SKM-1 treated with dmso at 0.1 percent for 144 hours (cell line): ENCODE results near the gene MAD2L1.
"Not testable (repeated sequence)": the region's sequence is repeated elsewhere in the genome, so short reads cannot be mapped to it uniquely, and the experiment has no call there.

Source experiments
- DNase-seq: peaks from one replicate; lab custom pipeline; 2025; ENCODE audit not compliant: unreplicated experiment; lab: John Stamatoyannopoulos, UW

Gene MAD2L1

GRCh38 chr4:120066517-120067340 lies at the start of gene MAD2L1:
Gene MAD2L1, minus strand, starts transcription at chr4:120066848. Its CDS starts 114 bp downstream, at chr4:120066734.
- DNase-seq: peak; percentile 97

- DNase-seq: no peak
Measured at GRCh38 chr4:120111745-120112144, 45.1 kb upstream of the MAD2L1 start.

GRCh38 chr4:120109406-120109805 lies 42.8 kb upstream of the MAD2L1 start:
- DNase-seq: no peak

GRCh38 chr4:120105472-120105871 lies 38.8 kb upstream of the MAD2L1 start:
- DNase-seq: no peak

GRCh38 chr4:120096508-120097297 lies 30.1 kb upstream of the MAD2L1 start:
- DNase-seq: no peak

GRCh38 chr4:120088507-120088906 lies 21.9 kb upstream of the MAD2L1 start:
- DNase-seq: no peak

- DNase-seq: not testable (repeated sequence)
Measured at GRCh38 chr4:120088066-120088465, 21.4 kb upstream of the MAD2L1 start.

GRCh38 chr4:120085705-120086104 lies 19.1 kb upstream of the MAD2L1 start:
- DNase-seq: no peak

GRCh38 chr4:120084327-120084726 lies 17.7 kb upstream of the MAD2L1 start:
- no peak for DNase-seq

GRCh38 chr4:120083152-120083551 lies 16.5 kb upstream of the MAD2L1 start:
- DNase-seq: no peak

- DNase-seq: no peak
Measured at GRCh38 chr4:120082251-120082650, 15.6 kb upstream of the MAD2L1 start.

GRCh38 chr4:120081726-120082125 lies 15.1 kb upstream of the MAD2L1 start:
- no peak for DNase-seq

- DNase-seq: no peak
Measured at GRCh38 chr4:120080533-120080932, 13.9 kb upstream of the MAD2L1 start.

- DNase-seq: no peak
Measured at GRCh38 chr4:120079839-120080520, 13.3 kb upstream of the MAD2L1 start.

GRCh38 chr4:120078216-120078615 lies 11.6 kb upstream of the MAD2L1 start:
- no peak for DNase-seq

GRCh38 chr4:120071192-120071795 lies 4.6 kb upstream of the MAD2L1 start:
- peak; percentile 56 for DNase-seq

GRCh38 chr4:120070196-120070595 lies 3.5 kb upstream of the MAD2L1 start:
- DNase-seq: no peak

GRCh38 chr4:120065974-120066516 lies 603 bp downstream of the MAD2L1 start:
- peak; percentile 28 for DNase-seq

GRCh38 chr4:120064887-120065286 lies 1.8 kb downstream of the MAD2L1 start:
- DNase-seq: no peak

GRCh38 chr4:120063711-120064110 lies 2.9 kb downstream of the MAD2L1 start:
- DNase-seq: not testable (repeated sequence)

GRCh38 chr4:120062663-120063195 lies 3.9 kb downstream of the MAD2L1 start:
- DNase-seq: no peak
